ENCODE results near the gene KIAA0930.
A peak's percentile ranks its signal among the peaks of the same experiment; 100 is the strongest.

The KIAA0930 gene

GRCh38 chr22:45254789-45255278 lies 14.1 kb upstream of the KIAA0930 start:
- Mint-ChIP-seq H3K4me1 (peaks cover 6% of the 10 kb centered on the region), H3K27ac (peak overlapping the region; percentile 26), H3K27me3 (peaks cover 6% of the 10 kb centered on the region), H3K9me3 (no peaks in the 10 kb centered on the region), H3K4me3 (no peak overlapping the region), H3K36me3 (no peaks in the 10 kb centered on the region)
- no peak for DNase-seq
- CTCF ChIA-PET: no interaction called here

- no peak for DNase-seq
- CTCF ChIA-PET: no interaction called here
- H3K27me3 Mint-ChIP-seq: peaks cover 1% of the 10 kb centered on the region
- no peaks in the 10 kb centered on the region for H3K36me3 Mint-ChIP-seq
- no peak overlapping the region for H3K4me3 Mint-ChIP-seq
- H3K27ac Mint-ChIP-seq: no peak overlapping the region
- peaks cover 9% of the 10 kb centered on the region for H3K4me1 Mint-ChIP-seq
- H3K9me3 Mint-ChIP-seq: no peaks in the 10 kb centered on the region
These were observed 13.7 kb upstream of the KIAA0930 start for GRCh38 chr22:45254388-45254787.

GRCh38 chr22:45253039-45253641 lies 12.4 kb upstream of the KIAA0930 start:
- CTCF ChIA-PET: interaction anchor here (1.5 kb wide), 1 partner anchor 45 kb away, joined by 4 read pairs; no protein-coding TSS in a partner anchor
- Mint-ChIP-seq H3K9me3 (no peaks in the 10 kb centered on the region), H3K27me3 (no peaks in the 10 kb centered on the region), H3K4me1 (peaks cover 19% of the 10 kb centered on the region), H3K4me3 (no peak overlapping the region), H3K27ac (no peak overlapping the region), H3K36me3 (no peaks in the 10 kb centered on the region)
- DNase-seq: no peak

GRCh38 chr22:45251825-45252224 lies 11.1 kb upstream of the KIAA0930 start:
- Mint-ChIP-seq H3K36me3 (no peaks in the 10 kb centered on the region), H3K4me1 (peaks cover 29% of the 10 kb centered on the region), H3K4me3 (no peak overlapping the region), H3K9me3 (no peaks in the 10 kb centered on the region), H3K27me3 (no peaks in the 10 kb centered on the region), H3K27ac (no peak overlapping the region)
- CTCF ChIA-PET: interaction anchor here (1.5 kb wide), 1 partner anchor 43 kb away, joined by 4 read pairs; no protein-coding TSS in a partner anchor
- no peak for DNase-seq

GRCh38 chr22:45248832-45249561 lies 8.3 kb upstream of the KIAA0930 start:
- peaks cover 36% of the 10 kb centered on the region for H3K4me1 Mint-ChIP-seq
- no peak overlapping the region for H3K27ac Mint-ChIP-seq
- CTCF ChIA-PET: no interaction called here
- no peaks in the 10 kb centered on the region for H3K36me3 Mint-ChIP-seq
- no peak overlapping the region for H3K4me3 Mint-ChIP-seq
- H3K27me3 Mint-ChIP-seq: no peaks in the 10 kb centered on the region
- DNase-seq: no peak
- no peaks in the 10 kb centered on the region for H3K9me3 Mint-ChIP-seq

GRCh38 chr22:45246060-45246985 lies 5.6 kb upstream of the KIAA0930 start:
- Mint-ChIP-seq H3K27me3 (no peaks in the 10 kb centered on the region), H3K9me3 (no peaks in the 10 kb centered on the region), H3K4me1 (peaks cover 45% of the 10 kb centered on the region), H3K36me3 (no peaks in the 10 kb centered on the region), H3K27ac (peak overlapping the region; percentile 91), H3K4me3 (no peak overlapping the region)
- no peak for DNase-seq
- CTCF ChIA-PET: no interaction called here

- Mint-ChIP-seq H3K36me3 (no peaks in the 10 kb centered on the region), H3K4me1 (peaks cover 53% of the 10 kb centered on the region), H3K27me3 (peaks cover 5% of the 10 kb centered on the region), H3K27ac (no peak overlapping the region), H3K4me3 (no peak overlapping the region), H3K9me3 (no peaks in the 10 kb centered on the region)
- CTCF ChIA-PET: no interaction called here
- no peak for DNase-seq
These were observed 4.2 kb upstream of the KIAA0930 start for GRCh38 chr22:45244916-45245315.

GRCh38 chr22:45242778-45243191 lies 2.1 kb upstream of the KIAA0930 start:
- DNase-seq: no peak
- H3K9me3 Mint-ChIP-seq: no peaks in the 10 kb centered on the region
- H3K27me3 Mint-ChIP-seq: peaks cover 8% of the 10 kb centered on the region
- CTCF ChIA-PET: no interaction called here
- peaks cover 50% of the 10 kb centered on the region for H3K4me1 Mint-ChIP-seq
- H3K27ac Mint-ChIP-seq: no peak overlapping the region
- H3K36me3 Mint-ChIP-seq: peaks cover 4% of the 10 kb centered on the region
- no peak overlapping the region for H3K4me3 Mint-ChIP-seq

GRCh38 chr22:45240104-45240809 lies 437 bp downstream of the KIAA0930 start:
- H3K27ac Mint-ChIP-seq: peak overlapping the region; percentile 74
- CTCF ChIA-PET: no interaction called here
- no peaks in the 10 kb centered on the region for H3K9me3 Mint-ChIP-seq
- peak; percentile 56 for DNase-seq
- H3K36me3 Mint-ChIP-seq: peaks cover 4% of the 10 kb centered on the region
- peaks cover 8% of the 10 kb centered on the region for H3K27me3 Mint-ChIP-seq
- H3K4me1 Mint-ChIP-seq: peaks cover 32% of the 10 kb centered on the region
- peak overlapping the region; percentile 86 for H3K4me3 Mint-ChIP-seq

GRCh38 chr22:45239681-45240051 lies 1.0 kb downstream of the KIAA0930 start:
- Mint-ChIP-seq H3K27me3 (peaks cover 8% of the 10 kb centered on the region), H3K9me3 (no peaks in the 10 kb centered on the region), H3K4me1 (peaks cover 30% of the 10 kb centered on the region), H3K36me3 (peaks cover 4% of the 10 kb centered on the region), H3K27ac (peak overlapping the region; percentile 65), H3K4me3 (peak overlapping the region; percentile 86)
- DNase-seq: no peak
- CTCF ChIA-PET: no interaction called here

- Mint-ChIP-seq H3K4me1 (peaks cover 30% of the 10 kb centered on the region), H3K27me3 (peaks cover 8% of the 10 kb centered on the region), H3K36me3 (peaks cover 4% of the 10 kb centered on the region), H3K4me3 (peak overlapping the region; percentile 86), H3K9me3 (no peaks in the 10 kb centered on the region), H3K27ac (peak overlapping the region; percentile 65)
- no peak for DNase-seq
- CTCF ChIA-PET: no interaction called here
These were observed 1.6 kb downstream of the KIAA0930 start for GRCh38 chr22:45238957-45239680.

- CTCF ChIA-PET: no interaction called here
- Mint-ChIP-seq H3K4me3 (peak overlapping the region; percentile 11), H3K27me3 (peaks cover 8% of the 10 kb centered on the region), H3K36me3 (peaks cover 4% of the 10 kb centered on the region), H3K4me1 (peaks cover 30% of the 10 kb centered on the region), H3K27ac (no peak overlapping the region), H3K9me3 (no peaks in the 10 kb centered on the region)
- no peak for DNase-seq
These were observed 2.4 kb downstream of the KIAA0930 start for GRCh38 chr22:45238076-45238956.

Measured in activated naive CD4-positive, alpha-beta T cell treated with anti-CD3 and anti-CD28 coated beads, Interleukin-2, amount 10 ng/mL, durations not matched to agents 7 days and 5 days (primary cell).